GM18868 (cell line): Measurements from ENCODE around the gene SLC44A3.
A peak's percentile ranks its signal among the peaks of the same experiment; 100 is the strongest.
"Not testable (repeated sequence)": the region's sequence is repeated elsewhere in the genome, so short reads cannot be mapped to it uniquely, and the experiment has no call there.

Experiments used
- ATAC-seq: cut with Tn5 transposase; IDR thresholded peaks from one replicate; pipeline ENCODE4 v1.9.1; 2021; ENCODE audit warnings: mild to moderate bottlenecking, moderate library complexity; ENCODE audit not compliant: unreplicated experiment

Gene SLC44A3

DNA sequence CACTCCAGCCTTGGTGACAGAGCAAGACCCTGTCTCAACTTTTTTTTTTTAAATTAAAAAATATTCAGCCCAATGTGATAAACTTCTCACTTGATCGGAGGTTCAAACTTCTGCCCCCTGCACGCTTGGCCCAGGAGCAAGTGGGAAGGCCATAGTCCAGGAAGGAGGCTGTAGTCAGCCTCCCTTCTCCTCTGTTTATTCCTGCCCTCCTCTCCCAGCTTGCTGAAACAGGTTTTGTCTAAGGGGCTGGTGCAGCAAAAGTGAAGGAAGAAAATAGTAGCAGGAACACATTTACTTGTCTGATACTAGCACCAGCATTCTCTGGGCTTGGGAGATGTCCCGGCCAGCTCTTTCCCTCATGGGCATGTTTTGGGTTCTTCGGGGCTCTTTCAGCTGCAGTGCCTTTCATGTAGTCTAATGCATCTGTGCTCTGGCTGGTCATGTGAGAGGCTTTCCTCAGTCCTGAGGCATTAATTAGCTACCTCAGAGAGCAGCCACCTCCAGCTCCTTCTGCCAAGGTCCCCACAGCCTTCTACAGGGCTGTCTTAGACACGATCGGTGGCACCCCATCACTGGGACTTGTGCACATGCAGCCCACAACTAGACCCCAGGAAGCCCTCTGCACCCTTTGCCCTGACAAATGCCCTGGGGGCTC is 12.9 kb downstream of the SLC44A3 start:
- ATAC-seq, result no peak

DNA sequence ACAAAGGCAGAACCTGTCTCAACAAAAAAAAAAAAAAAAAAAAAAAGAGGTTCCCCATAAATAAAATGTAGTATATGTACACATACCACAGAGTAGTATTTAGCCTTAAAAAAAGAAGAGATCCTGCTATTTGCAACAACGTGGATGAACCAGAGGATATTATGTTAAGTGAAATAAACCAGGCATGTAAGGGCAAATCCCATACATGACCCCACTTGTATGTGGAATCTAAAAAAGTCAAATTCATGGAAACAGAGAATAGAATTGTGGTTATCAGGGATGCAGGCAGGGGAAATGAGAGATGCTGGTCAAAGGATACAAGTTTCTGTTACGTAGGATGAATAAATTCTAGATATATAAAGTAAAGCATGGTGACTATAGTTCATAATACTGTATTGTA is 16.7 kb downstream of the SLC44A3 start:
- ATAC-seq, result no peak

DNA sequence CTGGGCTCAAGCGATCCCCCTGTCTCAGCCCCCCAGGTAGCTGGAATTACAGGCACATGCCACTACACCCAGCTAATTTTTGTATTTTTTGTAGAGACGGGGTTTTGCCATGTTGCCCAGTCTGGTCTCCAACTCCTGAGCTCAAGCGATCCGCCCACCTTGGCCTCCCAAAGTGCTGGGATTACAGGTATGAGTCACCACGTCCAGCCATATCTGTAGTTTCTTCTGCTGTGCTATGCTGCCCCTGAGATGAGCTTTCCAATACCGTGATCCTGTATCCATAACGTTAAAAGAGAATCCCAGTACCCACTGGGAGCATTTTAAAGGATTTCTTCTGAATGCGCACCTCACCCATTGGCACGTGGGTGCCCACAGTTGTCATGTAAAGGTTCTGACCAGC is 20.2 kb downstream of the SLC44A3 start:
- ATAC-seq, result not testable (repeated sequence)

DNA sequence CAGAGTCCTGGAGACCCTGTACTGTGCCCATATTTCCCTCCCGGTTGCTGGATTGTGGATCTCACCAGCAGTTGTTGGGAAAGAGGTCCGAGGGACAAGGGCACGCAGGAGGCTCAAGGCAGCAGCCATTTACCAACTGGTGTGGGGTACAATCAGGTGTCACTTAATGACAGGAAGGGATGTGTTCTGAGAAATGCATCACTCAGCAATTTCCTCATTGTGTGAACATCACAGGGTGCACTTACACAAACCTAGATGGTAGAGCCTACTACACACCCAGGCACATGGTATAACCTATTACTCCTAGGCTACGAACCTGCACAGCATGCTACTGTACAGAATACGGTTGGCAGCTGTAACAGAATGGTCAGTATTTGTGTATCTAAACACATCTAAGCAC is 20.7 kb downstream of the SLC44A3 start:
- no peak for ATAC-seq

DNA sequence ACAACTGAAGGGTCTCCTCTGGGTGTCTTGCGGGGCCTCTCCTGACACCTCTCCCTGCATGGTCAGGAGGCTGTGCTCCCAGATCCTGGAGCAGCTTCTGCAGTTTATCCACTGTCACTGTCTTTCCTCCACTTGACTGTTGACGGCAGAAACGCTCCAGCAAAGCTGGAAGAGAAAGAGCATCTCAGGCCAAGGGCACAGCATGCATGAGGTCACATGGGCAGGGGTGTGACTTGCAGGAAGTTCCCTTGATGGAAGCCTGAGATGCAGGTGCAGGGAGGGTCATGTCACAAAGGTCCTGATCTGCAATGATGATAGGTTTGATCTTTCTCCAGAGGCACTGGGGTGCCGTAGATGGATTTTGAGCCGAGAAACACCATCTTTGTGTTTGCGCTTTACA is 23.3 kb downstream of the SLC44A3 start:
- ATAC-seq, result no peak

DNA sequence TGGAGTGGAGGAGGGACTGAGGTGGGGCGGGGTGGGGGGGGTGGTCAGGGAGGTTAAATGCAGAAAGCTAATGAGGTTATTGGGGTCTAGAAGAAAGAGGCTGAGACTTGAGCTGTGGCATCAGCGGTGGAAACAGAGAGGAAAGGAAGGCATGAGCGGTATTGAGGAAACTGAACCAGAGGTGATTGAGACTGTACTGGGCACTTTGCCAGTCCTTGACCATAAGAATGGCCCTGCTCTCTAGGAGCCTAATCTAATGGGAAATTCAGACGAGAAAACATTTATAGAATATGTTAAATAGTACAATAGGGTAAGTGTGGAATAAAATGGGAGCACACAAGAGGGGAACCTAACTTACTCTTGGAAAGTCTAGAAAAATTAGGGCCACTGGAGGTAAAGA is 23.7 kb downstream of the SLC44A3 start:
- ATAC-seq, result no peak

DNA sequence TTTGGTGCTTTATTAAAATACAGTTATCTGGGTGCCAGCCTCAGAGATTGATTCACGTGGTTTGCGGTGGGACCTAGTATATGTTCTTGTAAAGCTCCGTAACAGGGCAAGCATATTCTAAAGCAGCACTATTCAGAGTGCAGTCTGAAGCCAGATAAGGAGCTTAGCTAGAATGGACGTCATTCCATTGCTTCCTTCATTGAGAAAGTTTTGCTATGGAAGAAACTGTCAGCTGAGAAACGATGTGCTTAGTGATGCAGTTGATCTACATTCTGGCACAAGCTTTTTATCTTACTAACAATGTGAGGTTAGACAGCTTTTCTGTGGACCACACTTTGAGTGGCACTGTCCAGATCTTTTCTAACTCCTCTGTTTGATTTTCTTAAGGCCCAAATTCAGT is 26.2 kb downstream of the SLC44A3 start:
- no peak for ATAC-seq

DNA sequence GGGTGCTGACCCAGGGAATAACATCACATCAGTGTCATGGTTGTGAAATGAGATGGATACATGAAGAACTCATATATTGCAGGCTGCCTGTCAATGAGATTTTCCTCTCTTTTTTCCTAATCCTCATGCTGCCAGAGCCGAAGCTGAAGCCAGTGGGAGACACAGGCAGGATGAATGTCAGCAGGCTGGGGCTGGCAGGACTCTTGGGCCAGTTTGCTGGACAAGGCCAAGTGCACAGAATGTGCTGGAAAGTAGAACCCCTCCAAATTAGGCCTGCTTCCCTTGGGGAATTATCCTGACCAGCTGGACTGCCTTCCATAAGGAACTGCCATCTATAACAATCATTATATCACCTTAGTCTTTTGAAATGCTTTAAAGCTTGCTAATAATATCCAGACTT is 31.4 kb downstream of the SLC44A3 start:
- no peak for ATAC-seq

DNA sequence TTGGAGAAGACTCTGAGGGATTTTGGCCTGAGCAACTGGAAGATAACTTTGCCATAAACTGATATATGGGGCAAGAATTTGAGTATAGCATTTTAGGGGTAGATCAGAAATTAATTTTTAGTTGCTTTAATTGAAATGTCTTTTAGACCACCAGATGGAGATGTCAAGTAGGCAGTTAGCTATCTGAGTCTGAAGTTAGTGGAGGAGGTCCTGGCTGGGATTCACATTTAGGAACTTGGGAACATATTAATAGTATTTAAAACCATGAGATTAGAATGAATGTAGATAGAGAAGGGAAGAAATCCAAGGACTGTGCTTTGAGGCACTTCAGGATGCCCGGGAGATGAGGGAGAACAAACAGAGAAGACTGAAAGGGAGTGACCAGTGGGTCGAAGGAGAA is 32.6 kb downstream of the SLC44A3 start:
- no peak for ATAC-seq

DNA sequence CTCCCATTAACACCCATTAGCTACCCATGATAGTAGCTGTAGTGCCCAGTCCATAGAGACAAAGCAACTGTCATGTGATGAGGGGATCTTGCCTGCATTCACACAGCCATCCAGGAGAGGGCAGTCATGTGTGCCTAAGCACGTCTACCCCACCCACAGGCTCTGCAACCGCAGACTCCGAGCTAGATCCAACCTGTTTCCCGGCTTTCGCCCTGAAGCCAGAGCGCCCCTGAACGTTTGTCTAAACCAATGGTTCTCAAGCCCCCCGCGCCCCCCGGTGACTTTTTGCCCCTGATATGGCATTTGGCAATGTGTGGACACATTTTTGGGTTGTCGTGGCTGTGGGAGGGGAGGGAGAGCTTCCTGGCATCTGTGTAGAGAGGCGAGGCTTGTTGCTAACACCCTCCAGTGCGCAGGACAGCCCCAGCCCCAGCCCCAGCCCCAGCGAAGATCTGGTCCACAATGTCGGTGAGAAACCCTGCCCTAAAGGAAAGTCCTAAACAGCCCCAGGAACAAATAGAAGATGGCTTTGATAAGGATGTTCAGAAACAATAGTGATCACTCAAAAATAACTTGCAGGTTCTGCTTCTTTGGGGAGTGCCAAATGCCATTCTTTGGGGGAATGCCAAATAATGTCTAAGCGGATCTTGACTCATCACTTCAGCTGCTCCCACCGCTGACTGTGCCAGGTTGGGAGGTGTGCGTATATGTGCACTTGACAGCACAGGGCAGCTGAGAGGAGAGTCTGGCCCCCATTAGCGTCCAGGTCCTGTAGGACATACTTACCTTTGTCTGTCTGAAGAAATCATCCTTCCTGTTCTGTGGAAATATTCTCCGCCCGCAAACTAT is 34.5 kb downstream of the SLC44A3 start:
- ATAC-seq, result peak; percentile 96

DNA sequence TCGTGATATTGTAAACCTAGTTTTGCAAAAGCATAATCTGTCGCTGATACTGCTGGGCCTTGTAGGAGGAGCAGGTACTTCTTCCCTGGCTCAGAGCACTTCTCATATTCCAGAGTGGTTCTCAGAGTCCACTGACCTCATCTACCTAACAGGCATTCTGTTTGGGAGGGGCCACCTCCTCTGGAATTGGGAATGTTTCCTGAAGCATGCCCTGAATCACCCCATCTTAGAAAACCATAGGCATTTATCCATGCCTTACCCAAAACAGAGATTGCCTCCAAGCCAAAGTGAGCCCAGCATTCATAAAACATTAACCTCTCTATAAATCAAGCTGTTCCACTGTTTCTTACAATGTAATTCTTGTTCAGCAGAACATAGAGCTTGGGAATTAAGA is 35.1 kb downstream of the SLC44A3 start:
- no peak for ATAC-seq

DNA sequence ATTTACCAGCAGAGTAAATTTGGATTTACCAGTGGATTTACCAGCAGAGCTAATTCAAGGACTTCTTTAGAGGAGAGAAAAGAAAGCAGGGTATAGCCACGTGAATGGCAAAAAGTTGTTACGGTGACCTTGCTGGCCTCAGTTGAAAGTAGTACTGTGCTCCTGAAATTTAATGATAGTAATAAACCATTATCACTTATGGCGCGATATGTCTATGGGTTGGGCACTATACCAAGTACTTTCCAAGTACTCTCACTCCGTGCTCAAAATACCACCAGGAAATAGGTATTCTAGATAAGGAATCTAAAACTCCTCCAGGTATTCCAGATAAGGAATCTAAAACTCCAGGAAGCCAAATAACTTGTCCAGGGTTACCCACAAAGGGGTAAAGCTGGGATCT is 35.8 kb downstream of the SLC44A3 start:
- ATAC-seq, result no peak

DNA sequence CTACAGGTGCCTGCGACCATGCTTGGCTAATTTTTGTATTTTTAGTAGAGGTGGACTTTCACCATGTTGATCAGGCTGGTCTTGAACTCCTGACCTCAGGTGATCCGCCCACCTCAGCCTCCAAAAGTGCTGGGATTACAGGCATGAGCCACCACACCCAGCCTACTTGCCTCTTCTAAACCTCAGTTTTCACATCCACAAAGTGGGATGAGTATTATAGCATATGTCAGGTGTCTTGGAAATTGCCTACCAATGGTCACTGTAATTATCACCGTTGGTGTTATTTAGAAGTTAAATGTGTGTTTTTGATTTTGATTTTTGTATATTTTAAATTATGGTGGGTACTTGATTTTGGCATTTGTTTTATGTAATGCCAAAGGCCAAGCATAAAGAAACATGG is 36.7 kb downstream of the SLC44A3 start:
- no peak for ATAC-seq

DNA sequence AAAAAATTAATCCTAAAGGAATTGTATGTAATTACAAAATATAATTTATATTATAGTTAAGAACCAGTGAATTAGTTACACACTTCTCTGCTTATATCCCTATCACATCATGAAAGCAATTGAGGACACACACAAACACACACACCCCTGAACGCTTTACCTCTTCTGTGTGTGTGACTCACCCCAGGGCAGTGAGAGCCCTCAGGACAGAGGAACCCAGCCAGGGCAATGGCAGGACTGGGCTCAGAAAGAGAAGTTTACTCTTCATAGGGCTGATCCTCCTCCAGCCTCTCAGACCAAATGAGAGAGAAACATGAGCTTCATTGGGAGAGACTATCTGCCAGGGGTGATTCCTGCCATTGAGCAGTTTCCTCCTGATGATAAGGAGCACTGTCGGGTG is 38.1 kb downstream of the SLC44A3 start:
- ATAC-seq, result no peak

DNA sequence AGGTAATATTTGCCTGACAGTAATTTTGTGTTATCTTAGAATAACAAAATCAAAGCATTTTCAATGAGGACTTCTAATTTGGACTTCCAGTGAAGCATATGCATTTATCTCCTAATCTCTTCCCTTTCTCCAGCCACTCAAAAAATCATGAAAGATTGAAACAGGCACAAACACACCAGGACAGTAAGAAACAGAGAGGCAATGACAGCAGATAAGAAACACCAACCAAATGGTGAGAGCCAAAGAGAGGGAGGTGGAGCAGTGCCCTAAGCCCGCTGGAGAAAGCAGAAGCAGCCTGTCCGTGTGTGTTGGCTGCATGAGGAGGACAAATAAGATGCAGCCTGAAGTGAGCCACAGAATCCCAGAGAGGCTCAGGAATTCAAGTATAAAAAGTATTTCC is 39.0 kb downstream of the SLC44A3 start:
- no peak for ATAC-seq

DNA sequence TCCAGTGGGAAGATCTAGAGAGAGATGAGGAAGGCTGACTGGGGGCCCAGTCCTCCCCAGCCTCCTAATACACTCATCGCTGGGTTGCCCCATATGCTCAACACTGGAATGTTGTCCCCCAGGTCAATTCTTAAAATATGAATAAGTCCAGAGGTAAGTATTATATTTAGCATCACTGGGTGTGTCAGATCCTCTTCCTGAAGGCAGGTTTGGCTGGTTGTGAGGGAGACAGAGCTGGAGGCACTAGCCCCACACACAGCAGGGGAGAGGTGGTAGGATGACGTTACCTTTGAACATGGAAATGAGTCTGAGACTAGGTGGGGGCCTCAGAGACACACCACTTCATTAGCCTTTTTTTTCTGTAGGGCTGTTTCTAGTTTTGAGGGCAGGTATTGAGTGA is 42.6 kb downstream of the SLC44A3 start:
- ATAC-seq, result no peak

DNA sequence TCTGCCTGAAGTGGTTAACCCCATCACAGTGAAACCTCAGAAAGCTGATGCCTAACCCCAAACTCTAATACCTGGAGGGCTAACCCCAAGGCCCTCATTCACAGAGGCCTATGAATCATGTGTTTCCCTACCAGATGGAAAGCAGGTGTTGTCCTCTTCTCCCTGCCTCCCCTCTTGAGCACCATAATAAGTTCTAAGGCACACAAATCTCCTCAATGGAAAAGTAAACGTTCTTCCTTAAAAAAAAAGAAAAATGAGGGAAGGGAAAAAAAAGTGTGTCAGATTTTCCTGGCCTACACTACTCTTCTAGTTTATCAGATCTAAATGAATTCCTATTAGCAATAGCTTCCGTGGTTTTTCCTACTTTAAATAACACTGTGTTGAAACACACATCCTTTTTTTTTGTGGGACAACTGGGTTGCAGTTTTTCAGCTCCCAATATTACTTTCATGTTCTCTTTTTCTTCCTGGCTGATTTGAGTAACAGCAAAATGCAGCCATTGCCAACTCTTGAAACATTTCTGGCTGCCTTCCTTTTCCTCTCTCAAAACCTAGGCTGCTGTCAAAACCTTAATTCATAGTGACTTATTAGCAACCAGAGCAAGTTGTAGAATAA is 43.2 kb downstream of the SLC44A3 start:
- no peak for ATAC-seq

DNA sequence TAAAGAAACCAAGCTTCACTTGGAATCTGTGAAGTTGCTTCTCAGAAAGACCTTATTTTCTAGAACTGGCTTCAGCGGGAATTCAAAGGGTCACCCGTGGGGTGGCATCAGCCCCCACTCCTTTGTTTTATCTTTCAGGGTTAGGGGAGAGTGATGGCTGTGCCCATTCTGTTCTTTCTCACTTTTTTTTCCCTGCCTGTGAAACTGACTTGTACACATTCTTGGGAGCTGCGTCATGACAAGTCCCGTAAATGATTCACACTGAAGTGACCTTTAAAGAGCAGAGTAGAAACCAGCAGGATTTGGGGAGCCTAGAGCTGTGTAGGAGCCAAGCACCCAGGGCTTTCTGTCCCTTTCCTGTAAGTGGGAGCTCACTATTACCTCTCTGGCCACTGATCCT is 43.8 kb downstream of the SLC44A3 start:
- ATAC-seq, result no peak

DNA sequence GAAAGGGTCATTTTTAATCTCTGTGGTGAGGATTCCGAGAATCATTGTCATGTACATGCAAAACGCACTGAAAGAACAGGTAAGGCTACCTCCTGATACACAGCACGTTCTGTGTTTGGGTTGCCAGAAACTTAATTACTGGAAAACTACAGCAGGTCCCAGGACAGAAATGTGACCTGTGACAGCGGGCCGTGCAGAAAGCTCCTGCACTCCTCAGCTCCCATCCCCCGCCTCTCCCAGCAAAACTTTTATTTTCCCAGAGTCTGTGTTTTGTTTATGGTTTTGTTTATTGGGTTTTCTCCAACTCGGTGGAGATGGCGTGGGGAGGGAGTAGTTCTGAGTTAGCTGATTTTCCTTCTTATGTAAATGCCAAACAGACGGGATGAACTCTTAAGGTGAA is 44.7 kb downstream of the SLC44A3 start:
- no peak for ATAC-seq

DNA sequence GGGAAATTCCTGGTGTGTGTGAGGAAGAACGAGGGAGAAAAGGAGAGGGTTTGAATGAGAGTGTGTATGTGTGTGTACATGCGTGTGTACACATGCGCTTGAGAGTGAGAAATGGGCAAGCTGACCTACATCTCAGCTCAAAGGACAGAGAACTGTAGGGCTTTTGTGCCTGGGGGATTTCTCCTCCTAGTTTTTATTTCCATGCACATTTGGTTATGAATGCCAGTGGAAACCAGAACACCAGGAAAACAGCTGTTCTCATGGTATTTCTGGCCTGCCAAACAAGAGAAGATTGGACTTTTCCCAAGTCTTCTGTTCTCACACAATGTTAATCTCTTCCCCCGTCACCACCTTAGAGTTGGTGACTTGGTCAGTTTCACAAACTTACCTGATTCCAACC is 45.2 kb downstream of the SLC44A3 start:
- ATAC-seq, result no peak

DNA sequence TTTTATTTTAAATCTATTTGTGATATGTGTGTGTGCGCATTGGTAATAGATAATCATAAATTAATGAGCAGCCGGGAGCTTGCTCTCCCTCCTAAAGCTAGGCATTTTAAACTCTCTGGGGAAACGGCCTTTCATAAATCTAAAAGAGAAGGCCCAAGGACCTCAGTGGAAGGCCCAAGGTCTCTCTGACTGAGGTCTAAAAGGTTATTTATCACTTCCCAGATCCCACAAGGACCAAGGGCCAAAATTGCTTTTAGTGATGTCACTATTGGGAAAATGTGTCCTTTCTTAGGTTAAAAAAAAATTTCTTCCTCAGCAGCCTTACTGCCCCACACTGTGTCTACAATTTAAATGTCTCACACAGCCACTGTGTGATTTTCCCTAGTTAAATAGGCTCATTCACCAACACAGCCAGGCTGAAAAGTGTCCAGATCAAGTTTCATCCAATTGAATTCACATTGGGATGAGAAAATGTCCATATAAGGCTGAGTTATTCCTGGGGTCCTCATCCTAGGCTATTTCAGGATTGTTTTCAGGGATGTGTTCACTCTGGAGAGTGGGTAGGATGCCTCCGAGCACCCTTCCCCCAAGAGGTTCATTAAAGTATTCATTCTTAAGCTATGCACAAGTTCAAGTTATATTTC is 46.1 kb downstream of the SLC44A3 start:
- ATAC-seq, result no peak

DNA sequence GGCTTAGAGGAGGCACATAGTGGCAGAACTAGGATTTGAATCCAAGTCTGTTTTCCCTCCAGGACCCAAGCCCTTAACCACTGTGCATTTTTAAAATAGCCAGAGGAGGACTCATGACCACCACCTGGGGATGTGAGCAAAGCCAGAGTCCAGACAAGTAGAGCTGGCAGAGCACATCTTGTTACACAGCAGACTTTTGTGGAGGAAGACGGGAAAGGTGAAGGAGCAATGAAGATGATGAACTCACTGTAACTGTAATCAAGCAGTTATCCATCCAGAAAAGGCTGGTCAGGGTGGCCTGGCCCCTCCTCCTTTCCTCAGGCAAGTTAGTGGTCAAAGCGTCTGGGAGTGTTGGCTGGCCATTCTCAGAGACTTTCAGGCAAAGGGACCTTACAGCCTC is 50.9 kb downstream of the SLC44A3 start:
- no peak for ATAC-seq
